Measurements from ENCODE around the gene PELI1.

GRCh38 chr2:64192664-64193105, 48.5 kb upstream of the PELI1 start:
- TF ChIP-seq POLR2A (IDR thresholded peaks at IDR 0.05) (no peak), CTCF (IDR thresholded peaks at IDR 0.05) (no peak)

All from uterus (tissue), 2 donors.